Mesenchymal stem cell (in vitro differentiated cells and primary cell): ENCODE results near the gene NUBP2.

ENCODE experiments used
- DNase-seq: peaks from one replicate; pipeline ENCODE4 v3.0.0-alpha.2; 2013
- H2AFZ ChIP-seq: one replicate; pipeline ENCODE4 v1.6.1; 2013; ENCODE audit warnings: low read depth, mild to moderate bottlenecking, control low read depth, inconsistent platforms, low read length, moderate library complexity
- H2AK5ac ChIP-seq: 2 replicates; pipeline ENCODE4 v1.6.1; 2013; ENCODE audit warnings: low read length, moderate library complexity, mild to moderate bottlenecking, inconsistent platforms; ENCODE audit not compliant: severe bottlenecking
- H2BK120ac ChIP-seq: one replicate; pipeline ENCODE4 v1.6.1; 2013; ENCODE audit warnings: low read depth, mild to moderate bottlenecking, inconsistent platforms, low read length, moderate library complexity
- H2BK12ac ChIP-seq, 2 experiments: one replicate each; pipeline ENCODE4 v1.6.1; 2013; ENCODE audit warnings: inconsistent platforms in 2 of 2, low read length in 2 of 2, mild to moderate bottlenecking in 2 of 2, moderate library complexity in 2 of 2, control low read depth in 1 of 2
- H2BK15ac ChIP-seq: one replicate; pipeline ENCODE4 v1.6.1; 2013; ENCODE audit warnings: mild to moderate bottlenecking, low read depth, inconsistent platforms; ENCODE audit not compliant: poor library complexity, severe bottlenecking
- H2BK5ac ChIP-seq: 2 replicates; pipeline ENCODE4 v1.6.1; 2013; ENCODE audit warnings: low read depth, mild to moderate bottlenecking, low read length, control low read depth, inconsistent platforms; ENCODE audit not compliant: poor library complexity, severe bottlenecking
- H3K14ac ChIP-seq, 2 experiments: one replicate each; pipeline ENCODE4 v1.6.1; 2013; ENCODE audit warnings: inconsistent platforms in 2 of 2, low read length in 2 of 2, control low read depth in 1 of 2, mild to moderate bottlenecking in 1 of 2, moderate library complexity in 1 of 2
- H3K18ac ChIP-seq, 2 experiments: one replicate each; pipeline ENCODE4 v1.6.1; 2013; ENCODE audit warnings: inconsistent platforms in 2 of 2, low read length in 2 of 2, control low read depth in 1 of 2, low read depth in 1 of 2, mild to moderate bottlenecking in 1 of 2
- H3K23ac ChIP-seq, 2 experiments: one replicate each; pipeline ENCODE4 v1.6.1; 2013; ENCODE audit warnings: inconsistent platforms in 2 of 2, low read length in 2 of 2, mild to moderate bottlenecking in 2 of 2, moderate library complexity in 2 of 2, control low read depth in 1 of 2
- H3K27ac ChIP-seq: 2 replicates; pipeline ENCODE4 v1.5.1; 2013; ENCODE audit warnings: mild to moderate bottlenecking, moderate library complexity, low read length, control low read depth, inconsistent platforms; ENCODE audit not compliant: poor library complexity, severe bottlenecking
- H3K27me3 ChIP-seq, 2 experiments: 2 replicates each; pipeline versions ENCODE4 v1.6.1 to v1.7.0; 2013; ENCODE audit warnings: low read length in 2 of 2, mild to moderate bottlenecking in 2 of 2, moderate library complexity in 2 of 2, control low read depth in 1 of 2, inconsistent platforms in 1 of 2; ENCODE audit not compliant: control insufficient read depth in 1 of 2, insufficient read depth in 1 of 2
- H3K36me3 ChIP-seq, 2 experiments: 2 replicates each; pipeline versions ENCODE4 v1.6.1 to v1.7.0; 2013; ENCODE audit warnings: low read length in 2 of 2, control low read depth in 1 of 2, inconsistent platforms in 1 of 2, low read depth in 1 of 2, mild to moderate bottlenecking in 1 of 2; ENCODE audit not compliant: insufficient read depth in 2 of 2, control insufficient read depth in 1 of 2
- H3K4ac ChIP-seq, 2 experiments: one replicate each; pipeline ENCODE4 v1.6.1; 2013; ENCODE audit warnings: inconsistent platforms in 2 of 2, low read length in 2 of 2, mild to moderate bottlenecking in 2 of 2, moderate library complexity in 2 of 2, control low read depth in 1 of 2, low read depth in 1 of 2
- H3K4me1 ChIP-seq: 2 replicates; pipeline ENCODE4 v1.6.1; 2013; ENCODE audit warnings: low read depth, low read length, control low read depth; ENCODE audit not compliant: control insufficient read depth, insufficient read depth
- H3K4me2 ChIP-seq: 2 replicates; pipeline ENCODE4 v1.6.1; 2013; ENCODE audit warnings: low read length, mild to moderate bottlenecking, inconsistent platforms; ENCODE audit not compliant: poor library complexity, severe bottlenecking
- H3K4me3 ChIP-seq, 2 experiments: 2 replicates each; pipeline versions ENCODE4 v1.5.1 to v1.7.0; 2013; ENCODE audit warnings: low read length in 2 of 2, mild to moderate bottlenecking in 2 of 2, control low read depth in 1 of 2, low read depth in 1 of 2; ENCODE audit not compliant: insufficient read depth in 1 of 2
- H3K79me1 ChIP-seq: replicated peaks from 2 replicates; pipeline ENCODE4 v1.6.1; 2013; ENCODE audit warnings: mild to moderate bottlenecking, control low read depth, low read length, inconsistent platforms; ENCODE audit not compliant: poor library complexity, severe bottlenecking
- H3K9ac ChIP-seq: 2 replicates; pipeline ENCODE4 v1.7.0; 2013; ENCODE audit warnings: mild to moderate bottlenecking, low read length, moderate library complexity
- H3K9me3 ChIP-seq: 2 replicates; pipeline ENCODE4 v1.7.0; 2013; ENCODE audit warnings: mild to moderate bottlenecking, low read length; ENCODE audit not compliant: control insufficient read depth
- H4K8ac ChIP-seq: one replicate; pipeline ENCODE4 v1.6.1; 2013; ENCODE audit warnings: inconsistent platforms, mild to moderate bottlenecking, low read length, moderate library complexity
- H4K91ac ChIP-seq: one replicate; pipeline ENCODE4 v1.6.1; 2013; ENCODE audit warnings: mild to moderate bottlenecking, low read length, inconsistent platforms
- WGBS: methylation state at CpG from one replicate; pipeline ENCODE4 v1.1.7; 2013; ENCODE audit warnings: mixed read lengths; 5-methylcytosine and 5-hydroxymethylcytosine counted together

NUBP2 gene

DNA sequence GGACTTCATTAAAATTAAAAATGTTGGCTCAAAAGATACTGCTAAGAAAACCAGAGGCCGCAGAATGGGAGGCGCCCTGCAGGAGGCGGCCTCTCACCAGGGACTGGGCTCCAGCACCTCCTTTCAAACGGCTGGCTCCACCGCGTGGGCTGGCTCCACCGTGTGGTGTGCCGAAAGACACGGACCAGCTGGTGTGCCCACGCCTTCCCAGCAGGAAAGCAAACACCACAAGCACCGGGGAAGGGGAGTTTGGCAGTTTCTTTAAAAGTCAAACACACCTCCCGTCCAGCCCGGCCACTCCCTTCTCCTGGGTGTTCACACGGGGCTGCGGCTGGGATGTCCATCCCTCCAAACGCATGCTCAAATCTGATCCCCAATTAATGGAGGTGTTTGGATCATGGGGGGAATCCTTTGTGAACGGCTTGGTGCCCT is 30.0 kb downstream of the NUBP2 start:
- no peak overlapping the region for H3K9ac ChIP-seq
- H2BK15ac ChIP-seq = no peak overlapping the region
- peaks cover 45 to 55% of the 10 kb centered on the region in 2 experiments for H3K36me3 ChIP-seq
- H3K4me2 ChIP-seq = no peak overlapping the region
- no peak overlapping the region for H3K18ac ChIP-seq
- H3K79me1 ChIP-seq = peaks cover 26% of the 10 kb centered on the region
- 53% methylated on average over 14 of the region's 17 CpGs for WGBS
- peak overlapping the region; percentile 3 for H4K91ac ChIP-seq
- H3K23ac ChIP-seq = no peak overlapping the region
- H2BK5ac ChIP-seq = no peak overlapping the region
- no peak overlapping the region for H4K8ac ChIP-seq
- H3K14ac ChIP-seq = no peak overlapping the region
- DNase-seq = peak; percentile 77
- H3K27ac ChIP-seq = no peak overlapping the region
- no peak overlapping the region for H2AK5ac ChIP-seq
- no peak overlapping the region for H3K4ac ChIP-seq
- H3K27me3 ChIP-seq = no peaks in the 10 kb centered on the region
- H3K9me3 ChIP-seq = no peaks in the 10 kb centered on the region
- peaks cover 7% of the 10 kb centered on the region for H3K4me1 ChIP-seq
- no peak overlapping the region for H2BK120ac ChIP-seq
- H2AFZ ChIP-seq = no peak overlapping the region
- no peak overlapping the region for H2BK12ac ChIP-seq
- H3K4me3 ChIP-seq = no peak overlapping the region

DNA sequence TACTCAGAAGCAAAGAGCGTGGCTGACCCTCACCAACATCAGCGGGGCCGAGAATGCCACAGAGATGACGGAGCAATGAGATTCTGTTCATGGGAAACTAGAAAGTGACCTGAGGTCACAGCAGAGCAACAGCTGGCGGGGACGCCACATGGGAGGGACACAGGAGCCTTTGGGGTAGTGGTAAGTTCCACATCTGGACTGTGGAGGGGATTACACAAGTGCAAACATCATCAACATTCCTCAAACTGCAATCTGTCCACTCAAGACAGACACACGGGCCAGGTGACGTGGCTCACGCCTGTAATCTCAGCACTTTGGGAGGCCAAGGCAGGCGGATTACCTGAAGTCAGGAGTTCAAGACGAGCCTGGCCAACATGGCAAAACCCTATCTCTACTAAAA is 32.7 kb downstream of the NUBP2 start:
- Histone ChIP-seq H2BK5ac (no peak overlapping the region), H3K9me3 (no peaks in the 10 kb centered on the region), H3K4ac (no peak overlapping the region), H3K79me1 (peaks cover 26% of the 10 kb centered on the region), H3K4me3 (no peak overlapping the region), H3K9ac (no peak overlapping the region), H2AK5ac (no peak overlapping the region), H3K27ac (no peak overlapping the region), H4K91ac (no peak overlapping the region), H2AFZ (no peak overlapping the region), H3K14ac (no peak overlapping the region), H3K27me3 (no peaks in the 10 kb centered on the region), H3K18ac (no peak overlapping the region), H3K23ac (no peak overlapping the region), H3K4me2 (no peak overlapping the region), H2BK120ac (no peak overlapping the region), H2BK15ac (no peak overlapping the region), H3K4me1 (peaks cover 6% of the 10 kb centered on the region), H3K36me3 (peaks cover 31 to 58% of the 10 kb centered on the region in 2 experiments), H2BK12ac (no peak overlapping the region), H4K8ac (no peak overlapping the region)
- DNase-seq = peak; percentile 79
- WGBS = 81% methylated on average over 10 of the region's 11 CpGs

DNA sequence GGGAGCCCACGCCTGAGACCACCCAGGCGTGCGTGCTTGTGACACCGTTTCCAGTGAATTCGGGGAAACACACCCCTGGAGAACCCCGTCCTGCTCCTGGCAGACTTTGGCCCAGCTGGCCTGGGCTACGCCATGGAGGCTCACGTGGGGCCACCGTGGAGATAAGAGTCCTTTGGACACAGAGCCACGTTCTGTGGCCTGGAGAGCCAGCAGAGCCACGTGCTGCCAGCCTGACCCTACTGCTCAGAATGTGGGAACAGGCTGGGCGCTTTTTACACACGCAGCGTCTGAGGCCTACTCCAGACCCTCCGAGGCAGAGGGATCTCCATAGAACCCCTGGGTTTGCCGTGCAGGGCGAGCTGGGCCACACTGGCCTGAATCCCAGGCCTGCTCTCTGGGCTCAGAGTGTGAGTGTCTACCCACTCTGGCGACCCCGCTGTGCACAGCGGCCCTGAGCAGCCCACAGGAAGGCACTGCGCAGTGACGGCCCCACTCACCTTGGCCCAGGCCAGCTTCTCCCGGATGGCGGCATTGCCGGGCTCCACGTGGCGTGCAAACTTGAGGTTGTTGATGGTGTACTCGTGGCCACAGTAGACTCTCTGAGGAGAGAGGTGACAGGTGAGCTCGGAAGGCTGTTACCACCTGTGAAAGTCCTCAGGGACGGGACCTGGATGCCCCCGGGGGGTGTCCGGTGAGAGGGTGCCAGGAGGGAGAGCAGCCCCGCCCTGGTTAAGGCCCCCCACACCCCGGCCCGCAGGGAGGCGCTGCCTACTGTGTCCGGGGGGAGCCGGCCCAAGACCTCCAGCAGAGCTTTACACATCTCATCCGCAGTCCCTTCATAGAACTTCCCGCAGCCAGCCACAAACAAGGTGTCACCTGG is 33.9 kb downstream of the NUBP2 start:
- no peak overlapping the region for H2AFZ ChIP-seq
- H3K14ac ChIP-seq = no peak overlapping the region
- H2BK15ac ChIP-seq = no peak overlapping the region
- DNase-seq = no peak
- no peak overlapping the region for H2BK5ac ChIP-seq
- no peak overlapping the region for H2BK12ac ChIP-seq
- H3K36me3 ChIP-seq = peaks cover 36 to 62% of the 10 kb centered on the region in 2 experiments
- no peak overlapping the region for H3K27ac ChIP-seq
- H3K27me3 ChIP-seq = no peaks in the 10 kb centered on the region
- no peak overlapping the region for H4K8ac ChIP-seq
- no peak overlapping the region for H2BK120ac ChIP-seq
- peaks cover 6% of the 10 kb centered on the region for H3K4me1 ChIP-seq
- no peak overlapping the region for H3K4ac ChIP-seq
- H3K4me3 ChIP-seq = no peak overlapping the region
- H3K23ac ChIP-seq = no peak overlapping the region
- 96% methylated on average over 40 of the region's 40 CpGs for WGBS
- no peak overlapping the region for H3K4me2 ChIP-seq
- no peak overlapping the region for H2AK5ac ChIP-seq
- no peak overlapping the region for H4K91ac ChIP-seq
- no peaks in the 10 kb centered on the region for H3K9me3 ChIP-seq
- no peak overlapping the region for H3K18ac ChIP-seq
- H3K9ac ChIP-seq = no peak overlapping the region
- peaks cover 27% of the 10 kb centered on the region for H3K79me1 ChIP-seq

DNA sequence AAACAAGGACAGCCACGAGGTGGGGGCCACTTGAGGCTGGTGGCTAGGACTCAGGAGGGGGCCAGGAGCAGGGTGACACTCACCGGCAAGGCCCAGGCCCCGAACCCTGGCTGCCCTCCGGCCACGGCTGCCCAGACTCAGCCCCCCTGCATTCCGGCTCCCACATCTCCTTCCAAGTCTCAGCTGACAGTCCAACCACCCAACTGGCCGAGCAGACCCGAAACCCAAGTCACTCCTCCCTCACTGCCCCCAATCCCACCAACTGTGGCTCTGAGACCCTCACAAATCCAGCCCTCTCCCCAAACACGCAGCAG is 34.5 kb downstream of the NUBP2 start:
- no peak for DNase-seq

More for the DNA sequence above, 34.5 kb downstream of the NUBP2 start:
- Histone ChIP-seq H3K9me3 (no peaks in the 10 kb centered on the region), H3K23ac (no peak overlapping the region), H2AFZ (no peak overlapping the region), H3K27ac (no peak overlapping the region), H2BK12ac (no peak overlapping the region), H4K8ac (no peak overlapping the region), H2BK5ac (no peak overlapping the region), H3K9ac (no peak overlapping the region), H3K14ac (no peak overlapping the region), H3K4me3 (no peak overlapping the region), H2BK15ac (no peak overlapping the region), H3K79me1 (peaks cover 31% of the 10 kb centered on the region), H2BK120ac (no peak overlapping the region), H3K36me3 (peaks cover 40 to 68% of the 10 kb centered on the region in 2 experiments), H2AK5ac (no peak overlapping the region), H3K4me1 (peaks cover 6% of the 10 kb centered on the region), H3K4ac (no peak overlapping the region), H4K91ac (no peak overlapping the region), H3K4me2 (no peak overlapping the region), H3K18ac (no peak overlapping the region), H3K27me3 (no peaks in the 10 kb centered on the region)
- WGBS = 95% methylated on average over 9 of the region's 9 CpGs
